Upper lobe of right lung (tissue), 1 donor: Measurements from ENCODE around the gene CDK9. TPM values are rescaled to one million over a fixed set of nuclear protein-coding genes. Genes with fewer than 3 reads are reported as not detected.
A peak's percentile ranks its signal among the peaks of the same experiment; 100 is the strongest.
"Not testable (repeated sequence)": the region's sequence is repeated elsewhere in the genome, so short reads cannot be mapped to it uniquely, and the experiment has no call there.

Experiments used
- ATAC-seq: fragments of 200-7000 bp; cut with Tn5 transposase; one replicate; pipeline ENCODE4 v1.9.1; 2020; ENCODE audit warnings: mild to moderate bottlenecking, moderate library complexity
- DNase-seq: peaks from one replicate; pipeline ENCODE4 v3.0.0-alpha.2; 2020
- H3K27ac ChIP-seq: fragments of 200-600 bp; one replicate; pipeline ENCODE4 v1.8.0; 2022
- H3K27me3 ChIP-seq: fragments of 200-600 bp; one replicate; pipeline ENCODE4 v1.8.0; 2022; ENCODE audit warnings: mild to moderate bottlenecking
- H3K36me3 ChIP-seq: fragments of 200-600 bp; one replicate; pipeline ENCODE4 v1.8.0; 2022
- H3K4me1 ChIP-seq: fragments of 200-600 bp; one replicate; pipeline ENCODE4 v1.8.0; 2022
- H3K4me3 ChIP-seq: fragments of 200-600 bp; one replicate; pipeline ENCODE4 v1.8.0; 2022; ENCODE audit warnings: mild to moderate bottlenecking
- H3K9me3 ChIP-seq: fragments of 200-600 bp; one replicate; pipeline ENCODE4 v1.8.0; 2022
- intact Hi-C: fragments of 100-400 bp; cut with DNase I; formaldehyde crosslinking; loops from one replicate; pipeline ENCODE4 v1.11.0; 2022
- total RNA-seq: library from RNA; stranded (reverse); fragmentation: NEBNext Ultra II Directional; extraction: Animal tissue kit (Norgen Biotek cat#: 25700); gene quantifications from one replicate; pipeline ENCODE4 v1.2.1, GENCODE V29; 2021
- TF ChIP-seq, protein P1 (sequence below): fragments of 200-600 bp; IDR thresholded peaks from one replicate; pipeline ENCODE4 v1.8.0; 2022; ENCODE audit warnings: antibody characterized with exemption
- donor health status: DM: no; HTN: yes; CAD: no; lungs with severe emphysema.

The CDK9 gene
- total RNA-seq, 1 donor from 2014 or later, result 99.1 TPM

DNA sequence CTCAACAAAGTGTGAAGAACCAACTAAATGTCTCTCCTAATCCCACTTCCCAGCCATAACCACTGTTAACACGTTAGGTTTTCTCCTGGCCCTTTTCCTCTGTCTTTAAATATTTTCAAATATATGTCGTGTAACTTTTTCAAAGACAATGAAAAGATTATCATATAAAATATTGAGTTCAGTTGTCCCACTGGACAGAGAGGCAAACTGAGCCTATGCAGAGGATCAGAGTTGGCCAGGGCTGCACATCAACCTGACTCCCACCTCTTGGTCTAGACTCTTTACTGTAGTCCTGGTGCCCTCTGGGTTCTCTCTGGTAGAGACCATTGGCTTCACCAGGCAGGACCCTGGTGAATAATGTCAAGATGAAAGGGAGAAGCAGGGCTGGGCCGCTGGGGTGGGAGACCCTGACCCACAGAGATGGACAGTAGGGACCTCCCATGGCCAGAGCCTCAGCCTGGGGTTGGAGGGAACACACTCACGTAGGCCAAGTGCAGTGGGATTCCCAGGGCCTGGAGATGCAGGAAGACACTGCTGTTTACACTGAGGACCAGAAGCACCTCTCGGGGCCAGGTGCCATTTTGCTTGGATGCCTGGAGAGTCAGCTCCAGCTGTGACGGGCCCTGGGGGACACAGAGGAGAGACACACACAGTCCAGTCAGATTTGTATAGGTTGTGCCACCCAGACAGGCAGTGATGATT, 43.5 kb downstream of the CDK9 start:
- no peak for DNase-seq
- H3K9me3 ChIP-seq, result no peaks in the 10 kb centered on the region
- H3K27me3 ChIP-seq, result no peaks in the 10 kb centered on the region
- H3K36me3 ChIP-seq, result peaks cover 35% of the 10 kb centered on the region
- intact Hi-C loops, result no loop called here
- H3K27ac ChIP-seq, result peak overlapping the region; percentile 79
- H3K4me1 ChIP-seq, result peaks cover 71% of the 10 kb centered on the region
- TF ChIP-seq, protein P1, sequence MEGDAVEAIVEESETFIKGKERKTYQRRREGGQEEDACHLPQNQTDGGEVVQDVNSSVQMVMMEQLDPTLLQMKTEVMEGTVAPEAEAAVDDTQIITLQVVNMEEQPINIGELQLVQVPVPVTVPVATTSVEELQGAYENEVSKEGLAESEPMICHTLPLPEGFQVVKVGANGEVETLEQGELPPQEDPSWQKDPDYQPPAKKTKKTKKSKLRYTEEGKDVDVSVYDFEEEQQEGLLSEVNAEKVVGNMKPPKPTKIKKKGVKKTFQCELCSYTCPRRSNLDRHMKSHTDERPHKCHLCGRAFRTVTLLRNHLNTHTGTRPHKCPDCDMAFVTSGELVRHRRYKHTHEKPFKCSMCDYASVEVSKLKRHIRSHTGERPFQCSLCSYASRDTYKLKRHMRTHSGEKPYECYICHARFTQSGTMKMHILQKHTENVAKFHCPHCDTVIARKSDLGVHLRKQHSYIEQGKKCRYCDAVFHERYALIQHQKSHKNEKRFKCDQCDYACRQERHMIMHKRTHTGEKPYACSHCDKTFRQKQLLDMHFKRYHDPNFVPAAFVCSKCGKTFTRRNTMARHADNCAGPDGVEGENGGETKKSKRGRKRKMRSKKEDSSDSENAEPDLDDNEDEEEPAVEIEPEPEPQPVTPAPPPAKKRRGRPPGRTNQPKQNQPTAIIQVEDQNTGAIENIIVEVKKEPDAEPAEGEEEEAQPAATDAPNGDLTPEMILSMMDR, result no peak
- ATAC-seq, result no peak
- H3K4me3 ChIP-seq, result no peak overlapping the region

DNA sequence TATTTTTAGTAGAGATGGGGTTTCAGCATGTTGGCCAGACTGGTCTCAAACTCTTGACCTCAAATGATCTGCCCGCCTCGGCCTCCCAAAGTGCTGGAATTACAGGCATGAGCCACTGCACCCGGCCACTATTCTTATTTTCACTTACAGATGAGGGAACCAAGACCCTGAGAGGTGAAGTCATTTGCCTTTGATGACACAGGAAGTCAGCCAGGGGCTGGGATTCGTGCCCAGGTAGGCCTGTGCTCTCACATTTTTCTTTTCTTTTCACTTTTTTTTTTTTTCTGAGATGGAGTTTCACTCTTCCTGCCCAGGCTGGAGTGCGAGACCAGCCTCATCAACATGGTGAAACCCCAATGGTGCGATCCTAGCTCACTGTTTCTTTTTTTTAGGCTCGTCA, 46.4 kb downstream of the CDK9 start:
- Histone ChIP-seq H3K9me3 (no peaks in the 10 kb centered on the region), H3K27me3 (no peaks in the 10 kb centered on the region), H3K4me3 (no peak overlapping the region), H3K36me3 (peaks cover 17% of the 10 kb centered on the region), H3K4me1 (peaks cover 93% of the 10 kb centered on the region), H3K27ac (peak overlapping the region; percentile 91)
- ATAC-seq (no peak), DNase-seq (no peak)
- intact Hi-C loops, result no loop called here
- TF ChIP-seq, protein P1, result no peak

- peaks cover 16% of the 10 kb centered on the region for H3K36me3 ChIP-seq
- H3K27me3 ChIP-seq, result no peaks in the 10 kb centered on the region
- peak overlapping the region; percentile 91 for H3K27ac ChIP-seq
- H3K9me3 ChIP-seq, result no peaks in the 10 kb centered on the region
- TF ChIP-seq, protein P1, result no peak
- H3K4me3 ChIP-seq, result no peak overlapping the region
- peaks cover 93% of the 10 kb centered on the region for H3K4me1 ChIP-seq
- intact Hi-C loops, result no loop called here
- DNase-seq (no peak), ATAC-seq (no peak)
Observed at GRCh38 chr9:127833555-127833954, 47.7 kb downstream of the CDK9 start.

- ATAC-seq (peak; percentile 35), DNase-seq (peak; percentile 80)
- TF ChIP-seq, protein P1, result no peak
- Histone ChIP-seq H3K27ac (peak overlapping the region; percentile 91), H3K27me3 (no peaks in the 10 kb centered on the region), H3K4me1 (peaks cover 87% of the 10 kb centered on the region), H3K9me3 (no peaks in the 10 kb centered on the region), H3K4me3 (peak overlapping the region; percentile 16), H3K36me3 (peaks cover 6% of the 10 kb centered on the region)
- intact Hi-C loops, result no loop called here
Observed at GRCh38 chr9:127835991-127836516, 50.2 kb downstream of the CDK9 start.

- H3K9me3 ChIP-seq, ATAC-seq, DNase-seq, H3K27me3 ChIP-seq, intact Hi-C loops: not testable (repeated sequence)
- peak overlapping the region; percentile 91 for H3K27ac ChIP-seq
- peaks cover 11% of the 10 kb centered on the region for H3K36me3 ChIP-seq
- H3K4me1 ChIP-seq, result peaks cover 83% of the 10 kb centered on the region
- peak overlapping the region; percentile 16 for H3K4me3 ChIP-seq
Observed at GRCh38 chr9:127836561-127836960, 50.7 kb downstream of the CDK9 start.

GRCh38 chr9:127837346-127837745, 51.5 kb downstream of the CDK9 start:
- peak overlapping the region; percentile 91 for H3K27ac ChIP-seq
- ATAC-seq (no peak), DNase-seq (no peak)
- peaks cover 75% of the 10 kb centered on the region for H3K4me1 ChIP-seq
- peaks cover 19% of the 10 kb centered on the region for H3K36me3 ChIP-seq
- TF ChIP-seq, protein P1, result no peak
- no peaks in the 10 kb centered on the region for H3K27me3 ChIP-seq
- no peaks in the 10 kb centered on the region for H3K9me3 ChIP-seq
- no peak overlapping the region for H3K4me3 ChIP-seq
- intact Hi-C loops, result no loop called here
